Measurements from ENCODE around the gene EIF2S3B. TPM values are rescaled to one million over a fixed set of nuclear protein-coding genes. Genes with fewer than 3 reads are reported as not detected.

The EIF2S3B gene
- total and polyA plus RNA-seq, 4 donors, result 0.25 to 0.51 (median 0.51) TPM; not detected in 1

- 96% methylated on average over 25 of the region's 25 CpGs for WGBS
- no peaks in the 10 kb centered on the region for H3K9me3 ChIP-seq (ENCODE audit: control insufficient read depth in 4 of 4, low read length in 3 of 4)
- no peak for DNase-seq (ENCODE audit: low spot score)
- no peak overlapping the region for H3K9ac ChIP-seq (ENCODE audit: low read depth in 1 of 2, low read length in 2 of 2)
- no peaks in the 10 kb centered on the region for H3K4me1 ChIP-seq (ENCODE audit: control insufficient read depth in 4 of 4, insufficient read depth in 4 of 4, low read length in 3 of 4)
- H3K36me3 ChIP-seq (ENCODE audit: control insufficient read depth in 4 of 4, insufficient read depth in 3 of 4, low read depth in 1 of 4, low read length in 3 of 4), result no peaks in the 10 kb centered on the region
- H3K27me3 ChIP-seq (ENCODE audit: control insufficient read depth in 4 of 4, insufficient read depth in 4 of 4, low read length in 3 of 4), result no peaks in the 10 kb centered on the region
- H3K4me3 ChIP-seq (ENCODE audit: low read depth in 1 of 3, low read length in 3 of 3), result no peak overlapping the region
- H3K27ac ChIP-seq (ENCODE audit: low read depth in 1 of 2, low read length in 2 of 2), result no peak overlapping the region
- no peak for TF ChIP-seq ATF3 (IDR thresholded peaks at IDR 0.05)
- TF ChIP-seq NR2F2 (IDR thresholded peaks at IDR 0.05), result no peak
- TF ChIP-seq YY1 (IDR thresholded peaks at IDR 0.05), result no peak
- TF ChIP-seq FOXA1 (IDR thresholded peaks at IDR 0.05), result no peak
- no peak for TF ChIP-seq TAF1 (conservative IDR thresholded peaks at IDR 0.05)
- TF ChIP-seq RAD21 (IDR thresholded peaks at IDR 0.05), result no peak
- TF ChIP-seq, protein P1, sequence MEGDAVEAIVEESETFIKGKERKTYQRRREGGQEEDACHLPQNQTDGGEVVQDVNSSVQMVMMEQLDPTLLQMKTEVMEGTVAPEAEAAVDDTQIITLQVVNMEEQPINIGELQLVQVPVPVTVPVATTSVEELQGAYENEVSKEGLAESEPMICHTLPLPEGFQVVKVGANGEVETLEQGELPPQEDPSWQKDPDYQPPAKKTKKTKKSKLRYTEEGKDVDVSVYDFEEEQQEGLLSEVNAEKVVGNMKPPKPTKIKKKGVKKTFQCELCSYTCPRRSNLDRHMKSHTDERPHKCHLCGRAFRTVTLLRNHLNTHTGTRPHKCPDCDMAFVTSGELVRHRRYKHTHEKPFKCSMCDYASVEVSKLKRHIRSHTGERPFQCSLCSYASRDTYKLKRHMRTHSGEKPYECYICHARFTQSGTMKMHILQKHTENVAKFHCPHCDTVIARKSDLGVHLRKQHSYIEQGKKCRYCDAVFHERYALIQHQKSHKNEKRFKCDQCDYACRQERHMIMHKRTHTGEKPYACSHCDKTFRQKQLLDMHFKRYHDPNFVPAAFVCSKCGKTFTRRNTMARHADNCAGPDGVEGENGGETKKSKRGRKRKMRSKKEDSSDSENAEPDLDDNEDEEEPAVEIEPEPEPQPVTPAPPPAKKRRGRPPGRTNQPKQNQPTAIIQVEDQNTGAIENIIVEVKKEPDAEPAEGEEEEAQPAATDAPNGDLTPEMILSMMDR (IDR thresholded peaks at IDR 0.05; ENCODE audit: low read depth, low read length, missing input control), result no peak
- no peak for TF ChIP-seq JUND (IDR thresholded peaks at IDR 0.05)
- TF ChIP-seq, protein P2, sequence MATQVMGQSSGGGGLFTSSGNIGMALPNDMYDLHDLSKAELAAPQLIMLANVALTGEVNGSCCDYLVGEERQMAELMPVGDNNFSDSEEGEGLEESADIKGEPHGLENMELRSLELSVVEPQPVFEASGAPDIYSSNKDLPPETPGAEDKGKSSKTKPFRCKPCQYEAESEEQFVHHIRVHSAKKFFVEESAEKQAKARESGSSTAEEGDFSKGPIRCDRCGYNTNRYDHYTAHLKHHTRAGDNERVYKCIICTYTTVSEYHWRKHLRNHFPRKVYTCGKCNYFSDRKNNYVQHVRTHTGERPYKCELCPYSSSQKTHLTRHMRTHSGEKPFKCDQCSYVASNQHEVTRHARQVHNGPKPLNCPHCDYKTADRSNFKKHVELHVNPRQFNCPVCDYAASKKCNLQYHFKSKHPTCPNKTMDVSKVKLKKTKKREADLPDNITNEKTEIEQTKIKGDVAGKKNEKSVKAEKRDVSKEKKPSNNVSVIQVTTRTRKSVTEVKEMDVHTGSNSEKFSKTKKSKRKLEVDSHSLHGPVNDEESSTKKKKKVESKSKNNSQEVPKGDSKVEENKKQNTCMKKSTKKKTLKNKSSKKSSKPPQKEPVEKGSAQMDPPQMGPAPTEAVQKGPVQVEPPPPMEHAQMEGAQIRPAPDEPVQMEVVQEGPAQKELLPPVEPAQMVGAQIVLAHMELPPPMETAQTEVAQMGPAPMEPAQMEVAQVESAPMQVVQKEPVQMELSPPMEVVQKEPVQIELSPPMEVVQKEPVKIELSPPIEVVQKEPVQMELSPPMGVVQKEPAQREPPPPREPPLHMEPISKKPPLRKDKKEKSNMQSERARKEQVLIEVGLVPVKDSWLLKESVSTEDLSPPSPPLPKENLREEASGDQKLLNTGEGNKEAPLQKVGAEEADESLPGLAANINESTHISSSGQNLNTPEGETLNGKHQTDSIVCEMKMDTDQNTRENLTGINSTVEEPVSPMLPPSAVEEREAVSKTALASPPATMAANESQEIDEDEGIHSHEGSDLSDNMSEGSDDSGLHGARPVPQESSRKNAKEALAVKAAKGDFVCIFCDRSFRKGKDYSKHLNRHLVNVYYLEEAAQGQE (IDR thresholded peaks at IDR 0.05), result no peak
- no peak for TF ChIP-seq HNF4G (IDR thresholded peaks at IDR 0.05)
- TF ChIP-seq EGR1 (IDR thresholded peaks at IDR 0.05; ENCODE audit: low read depth in 2 of 2), result no peak
- TF ChIP-seq RXRA (IDR thresholded peaks at IDR 0.05), result no peak
- TF ChIP-seq HNF4A (conservative IDR thresholded peaks at IDR 0.05), result no peak
- no peak for TF ChIP-seq SP1 (IDR thresholded peaks at IDR 0.05)
- no peak for TF ChIP-seq FOXA2 (IDR thresholded peaks at IDR 0.05)
- TF ChIP-seq MAX (IDR thresholded peaks at IDR 0.05), result no peak
- TF ChIP-seq, protein P3, sequence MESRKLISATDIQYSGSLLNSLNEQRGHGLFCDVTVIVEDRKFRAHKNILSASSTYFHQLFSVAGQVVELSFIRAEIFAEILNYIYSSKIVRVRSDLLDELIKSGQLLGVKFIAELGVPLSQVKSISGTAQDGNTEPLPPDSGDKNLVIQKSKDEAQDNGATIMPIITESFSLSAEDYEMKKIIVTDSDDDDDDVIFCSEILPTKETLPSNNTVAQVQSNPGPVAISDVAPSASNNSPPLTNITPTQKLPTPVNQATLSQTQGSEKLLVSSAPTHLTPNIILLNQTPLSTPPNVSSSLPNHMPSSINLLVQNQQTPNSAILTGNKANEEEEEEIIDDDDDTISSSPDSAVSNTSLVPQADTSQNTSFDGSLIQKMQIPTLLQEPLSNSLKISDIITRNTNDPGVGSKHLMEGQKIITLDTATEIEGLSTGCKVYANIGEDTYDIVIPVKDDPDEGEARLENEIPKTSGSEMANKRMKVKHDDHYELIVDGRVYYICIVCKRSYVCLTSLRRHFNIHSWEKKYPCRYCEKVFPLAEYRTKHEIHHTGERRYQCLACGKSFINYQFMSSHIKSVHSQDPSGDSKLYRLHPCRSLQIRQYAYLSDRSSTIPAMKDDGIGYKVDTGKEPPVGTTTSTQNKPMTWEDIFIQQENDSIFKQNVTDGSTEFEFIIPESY (IDR thresholded peaks at IDR 0.05), result no peak
- TF ChIP-seq GABPA (IDR thresholded peaks at IDR 0.05 in 1 of 2, conservative IDR thresholded peaks at IDR 0.05 in 1 of 2), result no peak
These were observed 45.7 kb downstream of the EIF2S3B start for GRCh38 chr12:10551375-10551774.
